ENCODE measurements around the gene CYTH4.
"Not testable (repeated sequence)": the region's sequence is repeated elsewhere in the genome, so short reads cannot be mapped to it uniquely, and the experiment has no call there.

Gene CYTH4

GRCh38 chr22:37282385-37282677 lies at the start of gene CYTH4:
Gene CYTH4, plus strand, starts transcription at chr22:37282508. Its CDS starts 62 bp downstream, at chr22:37282570.
- DNase-seq (ENCODE audit: low spot score) = no peak

GRCh38 chr22:37233371-37233750 lies 48.9 kb upstream of the CYTH4 start:
- not testable (repeated sequence) for DNase-seq (ENCODE audit: low spot score)

- DNase-seq (ENCODE audit: low spot score) = no peak
Observed at GRCh38 chr22:37233751-37234631, 48.3 kb upstream of the CYTH4 start.

- no peak for DNase-seq (ENCODE audit: low spot score)
Observed at GRCh38 chr22:37234736-37235711, 47.3 kb upstream of the CYTH4 start.

GRCh38 chr22:37235897-37236607 lies 46.3 kb upstream of the CYTH4 start:
- DNase-seq (ENCODE audit: low spot score) = no peak

GRCh38 chr22:37237371-37238268 lies 44.7 kb upstream of the CYTH4 start:
- no peak for DNase-seq (ENCODE audit: low spot score)

- no peak for DNase-seq (ENCODE audit: low spot score)
Observed at GRCh38 chr22:37239336-37240239, 42.7 kb upstream of the CYTH4 start.

GRCh38 chr22:37240240-37240940 lies 41.9 kb upstream of the CYTH4 start:
- no peak for DNase-seq (ENCODE audit: low spot score)

GRCh38 chr22:37240941-37241320 lies 41.4 kb upstream of the CYTH4 start:
- no peak for DNase-seq (ENCODE audit: low spot score)

GRCh38 chr22:37241351-37242142 lies 40.8 kb upstream of the CYTH4 start:
- no peak for DNase-seq (ENCODE audit: low spot score)

- no peak for DNase-seq (ENCODE audit: low spot score)
Observed at GRCh38 chr22:37242395-37242918, 39.9 kb upstream of the CYTH4 start.

- no peak for DNase-seq (ENCODE audit: low spot score)
Observed at GRCh38 chr22:37243402-37244113, 38.8 kb upstream of the CYTH4 start.

- no peak for DNase-seq (ENCODE audit: low spot score)
Observed at GRCh38 chr22:37244114-37244921, 38.0 kb upstream of the CYTH4 start, which contains the start of gene RAC2. Gene RAC2, minus strand, starts transcription at chr22:37244269. Its CDS starts 121 bp downstream, at chr22:37244148.

GRCh38 chr22:37244922-37245722 lies 37.2 kb upstream of the CYTH4 start:
- no peak for DNase-seq (ENCODE audit: low spot score)

GRCh38 chr22:37245740-37246139 lies 36.6 kb upstream of the CYTH4 start:
- no peak for DNase-seq (ENCODE audit: low spot score)

GRCh38 chr22:37248251-37248650 lies 34.1 kb upstream of the CYTH4 start:
- peak; percentile 4 for DNase-seq (ENCODE audit: low spot score)
